Endothelial cell (in vitro differentiated cells): ENCODE measurements around the gene ACOXL. TPM values are rescaled to one million over a fixed set of nuclear protein-coding genes. Genes with fewer than 3 reads are reported as not detected.

ENCODE experiments used
- DNase-seq: peaks from one replicate; pipeline ENCODE4 v3.0.0; 2021; ENCODE audit warnings: low spot score
- H3K27ac Mint-ChIP-seq: one replicate; pipeline ENCODE4 v1.8.0; 2021; ENCODE audit warnings: mixed read lengths, inconsistent platforms; ENCODE audit not compliant: unreplicated experiment
- H3K27me3 Mint-ChIP-seq: one replicate; pipeline ENCODE4 v1.8.0; 2021; ENCODE audit warnings: mild to moderate bottlenecking, moderate library complexity, mixed read lengths, inconsistent platforms; ENCODE audit not compliant: unreplicated experiment
- H3K36me3 Mint-ChIP-seq: one replicate; pipeline ENCODE4 v1.8.0; 2021; ENCODE audit warnings: mild to moderate bottlenecking, low read depth, mixed read lengths, inconsistent platforms; ENCODE audit not compliant: unreplicated experiment
- H3K4me1 Mint-ChIP-seq: one replicate; pipeline ENCODE4 v1.8.0; 2021; ENCODE audit warnings: mild to moderate bottlenecking, mixed read lengths, inconsistent platforms; ENCODE audit not compliant: unreplicated experiment
- H3K4me3 Mint-ChIP-seq: one replicate; pipeline ENCODE4 v1.8.0; 2021; ENCODE audit warnings: mild to moderate bottlenecking, mixed read lengths, inconsistent platforms; ENCODE audit not compliant: unreplicated experiment
- H3K9me3 Mint-ChIP-seq: one replicate; pipeline ENCODE4 v1.8.0; 2021; ENCODE audit warnings: mixed read lengths, inconsistent platforms; ENCODE audit not compliant: unreplicated experiment
- total RNA-seq: library from RNA; stranded (reverse); fragmentation: NEBNext Ultra II Directional; extraction: Animal tissue kit (Norgen Biotek cat#: 25700); gene quantifications from one replicate; pipeline ENCODE4 v1.2.1, GENCODE V29; 2021; ENCODE audit not compliant: unreplicated experiment
- TF ChIP-seq, protein P1 (sequence below): fragments of 200-600 bp; sonication (generic); IDR thresholded peaks from one replicate; pipeline ENCODE4 v1.5.0; 2021; ENCODE audit warnings: antibody characterized with exemption; ENCODE audit not compliant: unreplicated experiment

The ACOXL gene
- total RNA-seq, 1 donor from 2014 or later, result 0.44 TPM

DNA sequence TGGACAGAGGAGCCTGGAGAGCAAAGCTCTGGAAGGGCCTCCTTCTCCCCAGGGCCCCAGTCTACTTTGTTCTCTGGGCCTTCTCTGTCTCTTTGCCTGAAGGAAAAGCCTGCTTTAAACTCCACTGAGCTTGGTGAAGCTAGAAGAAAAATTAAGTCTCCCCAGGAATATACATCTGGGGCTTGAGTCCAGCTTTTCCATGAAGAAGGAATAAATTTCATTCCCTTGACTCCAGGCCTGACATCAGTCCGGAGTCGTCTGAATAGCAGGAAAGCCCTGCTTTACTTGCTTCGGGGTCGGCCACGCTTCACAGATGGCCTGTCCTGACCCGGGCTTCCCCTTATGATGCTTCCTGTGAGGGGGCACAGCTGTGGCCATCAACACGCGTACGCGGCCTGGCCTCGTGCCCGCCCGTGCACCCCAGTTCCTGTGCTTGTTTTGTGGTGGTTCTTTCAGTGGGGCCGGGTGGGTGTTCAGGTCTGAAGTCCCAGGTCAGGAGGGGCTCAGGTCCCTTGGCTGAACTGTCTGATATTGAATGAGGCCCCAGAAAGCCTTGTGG, 73.6 kb downstream of the ACOXL start:
- DNase-seq, result no peak
- no peak overlapping the region for H3K4me3 Mint-ChIP-seq
- H3K4me1 Mint-ChIP-seq, result peaks cover 7% of the 10 kb centered on the region
- TF ChIP-seq, protein P1, sequence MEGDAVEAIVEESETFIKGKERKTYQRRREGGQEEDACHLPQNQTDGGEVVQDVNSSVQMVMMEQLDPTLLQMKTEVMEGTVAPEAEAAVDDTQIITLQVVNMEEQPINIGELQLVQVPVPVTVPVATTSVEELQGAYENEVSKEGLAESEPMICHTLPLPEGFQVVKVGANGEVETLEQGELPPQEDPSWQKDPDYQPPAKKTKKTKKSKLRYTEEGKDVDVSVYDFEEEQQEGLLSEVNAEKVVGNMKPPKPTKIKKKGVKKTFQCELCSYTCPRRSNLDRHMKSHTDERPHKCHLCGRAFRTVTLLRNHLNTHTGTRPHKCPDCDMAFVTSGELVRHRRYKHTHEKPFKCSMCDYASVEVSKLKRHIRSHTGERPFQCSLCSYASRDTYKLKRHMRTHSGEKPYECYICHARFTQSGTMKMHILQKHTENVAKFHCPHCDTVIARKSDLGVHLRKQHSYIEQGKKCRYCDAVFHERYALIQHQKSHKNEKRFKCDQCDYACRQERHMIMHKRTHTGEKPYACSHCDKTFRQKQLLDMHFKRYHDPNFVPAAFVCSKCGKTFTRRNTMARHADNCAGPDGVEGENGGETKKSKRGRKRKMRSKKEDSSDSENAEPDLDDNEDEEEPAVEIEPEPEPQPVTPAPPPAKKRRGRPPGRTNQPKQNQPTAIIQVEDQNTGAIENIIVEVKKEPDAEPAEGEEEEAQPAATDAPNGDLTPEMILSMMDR, result no peak
- no peaks in the 10 kb centered on the region for H3K9me3 Mint-ChIP-seq
- no peak overlapping the region for H3K27ac Mint-ChIP-seq
- H3K27me3 Mint-ChIP-seq, result peaks cover 2% of the 10 kb centered on the region
- no peaks in the 10 kb centered on the region for H3K36me3 Mint-ChIP-seq

DNA sequence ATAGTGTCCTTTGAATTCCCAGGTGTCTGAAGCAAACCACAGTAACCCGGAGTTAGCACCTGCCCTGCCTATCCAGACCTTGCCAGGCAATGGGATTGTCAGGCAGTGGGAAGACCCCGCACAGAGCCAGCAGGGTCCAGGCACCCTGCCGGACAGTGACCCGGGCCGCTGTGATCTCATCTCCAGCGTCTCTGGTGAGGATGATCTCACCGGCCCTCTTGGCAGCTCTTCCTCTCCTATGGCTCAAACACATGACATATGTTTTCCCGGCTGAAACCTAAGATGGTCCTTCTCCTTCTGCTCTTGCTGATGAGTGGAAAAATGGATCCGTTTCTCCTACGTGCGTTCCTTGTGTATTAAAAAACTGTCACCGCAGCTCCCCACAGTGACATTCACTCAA, 75.1 kb downstream of the ACOXL start:
- no peak overlapping the region for H3K27ac Mint-ChIP-seq
- peaks cover 2% of the 10 kb centered on the region for H3K27me3 Mint-ChIP-seq
- H3K36me3 Mint-ChIP-seq, result peaks cover 4% of the 10 kb centered on the region
- no peak overlapping the region for H3K4me3 Mint-ChIP-seq
- TF ChIP-seq, protein P1, result no peak
- DNase-seq, result no peak
- peaks cover 8% of the 10 kb centered on the region for H3K4me1 Mint-ChIP-seq
- no peaks in the 10 kb centered on the region for H3K9me3 Mint-ChIP-seq

DNA sequence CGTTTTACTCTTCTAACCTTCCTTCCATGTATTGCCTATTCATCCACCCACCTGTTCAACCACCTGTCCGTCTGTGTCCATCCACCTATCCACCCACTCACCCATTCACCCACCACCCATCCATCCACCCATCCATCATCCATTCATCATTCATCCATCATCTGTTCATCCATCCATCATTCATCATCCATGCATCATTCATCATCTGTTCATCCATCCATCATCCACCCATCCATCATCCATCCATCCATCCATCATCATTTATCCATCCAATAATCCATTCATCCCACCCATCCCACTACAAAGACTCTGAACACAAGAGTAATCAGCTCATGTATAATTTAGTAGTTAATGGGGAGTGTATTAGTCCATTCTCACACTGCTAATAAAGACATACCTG, 78.0 kb downstream of the ACOXL start:
- Mint-ChIP-seq H3K4me1 (peaks cover 8% of the 10 kb centered on the region), H3K36me3 (peaks cover 4% of the 10 kb centered on the region), H3K9me3 (no peaks in the 10 kb centered on the region), H3K27ac (peak overlapping the region; percentile 44), H3K4me3 (no peak overlapping the region), H3K27me3 (no peaks in the 10 kb centered on the region)
- DNase-seq, result no peak
- TF ChIP-seq, protein P1, result no peak

DNA sequence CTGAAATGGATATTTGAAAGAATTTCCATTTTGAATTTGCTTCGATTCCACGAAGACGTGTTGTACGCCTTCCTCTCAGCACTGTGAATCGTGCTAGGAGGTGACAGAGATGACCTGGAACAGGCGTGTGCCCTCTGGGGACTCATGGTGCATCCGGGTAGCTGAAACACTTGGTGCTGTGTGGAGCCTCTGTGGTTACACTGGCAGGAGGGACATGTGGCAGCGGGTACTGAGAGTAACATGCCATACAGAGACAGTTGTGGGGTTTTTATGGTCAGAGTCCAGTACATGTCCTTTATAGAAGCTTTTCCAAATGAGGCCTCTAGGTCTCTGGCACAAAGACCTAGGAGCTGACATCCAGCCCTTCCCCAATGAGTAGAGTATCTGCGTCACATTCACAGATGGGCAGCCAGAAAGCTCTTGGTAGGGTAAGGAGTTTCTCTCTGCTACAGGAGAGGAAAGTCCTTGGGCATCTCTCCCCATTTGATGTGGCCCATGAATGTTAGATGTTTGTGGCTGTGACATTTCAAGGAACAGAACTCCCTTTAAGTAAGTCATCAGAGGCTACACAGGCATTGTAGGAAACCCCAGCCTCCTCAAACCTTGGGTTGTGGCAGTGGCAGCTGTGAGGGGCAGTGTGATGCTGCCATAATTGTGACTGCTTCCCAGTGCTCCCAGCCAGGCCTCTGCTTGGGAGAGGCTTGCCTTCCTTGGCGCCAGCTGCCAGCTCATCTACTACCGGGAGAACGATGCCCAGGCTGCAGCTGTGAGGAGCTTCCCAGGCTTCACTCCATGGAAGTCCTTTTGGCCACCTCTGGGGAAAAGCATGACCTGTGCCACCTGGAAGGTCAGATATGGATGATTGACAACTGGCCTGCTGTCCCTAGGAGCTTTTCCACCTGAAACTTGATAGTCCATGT, 80.6 kb downstream of the ACOXL start:
- TF ChIP-seq, protein P1, result no peak
- peaks cover 8% of the 10 kb centered on the region for H3K4me1 Mint-ChIP-seq

DNA sequence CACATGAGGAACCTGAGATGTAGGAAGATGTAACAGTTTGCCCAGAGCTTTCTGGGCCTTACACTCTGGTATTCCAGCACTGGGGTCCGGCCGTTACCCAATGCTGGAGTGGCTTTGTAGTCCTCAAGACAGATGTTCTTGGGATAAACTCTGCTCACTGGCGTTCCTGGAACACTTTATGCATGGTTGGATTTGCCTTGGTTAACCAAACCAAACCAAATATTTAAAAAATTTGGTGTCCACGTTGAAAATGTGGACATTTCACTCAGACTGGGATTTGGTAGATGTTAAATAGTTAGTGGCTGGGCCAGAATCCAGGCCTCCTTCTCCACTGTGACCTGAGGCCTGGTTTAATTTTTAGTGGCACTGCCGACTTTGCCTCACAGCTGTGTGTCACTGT, 81.5 kb downstream of the ACOXL start:
- no peak for DNase-seq
- no peak overlapping the region for H3K27ac Mint-ChIP-seq
- H3K4me1 Mint-ChIP-seq, result peaks cover 8% of the 10 kb centered on the region
- peaks cover 4% of the 10 kb centered on the region for H3K36me3 Mint-ChIP-seq
- H3K9me3 Mint-ChIP-seq, result no peaks in the 10 kb centered on the region
- TF ChIP-seq, protein P1, result no peak
- no peak overlapping the region for H3K4me3 Mint-ChIP-seq
- peaks cover 1% of the 10 kb centered on the region for H3K27me3 Mint-ChIP-seq

More for the DNA sequence above, 80.6 kb downstream of the ACOXL start:
- Mint-ChIP-seq H3K27me3 (peaks cover 1% of the 10 kb centered on the region), H3K27ac (no peak overlapping the region), H3K4me3 (no peak overlapping the region), H3K9me3 (no peaks in the 10 kb centered on the region), H3K36me3 (peaks cover 4% of the 10 kb centered on the region)
- no peak for DNase-seq
